GM23338 (cell line): ENCODE measurements around the gene ELN. TPM values are rescaled to one million over a fixed set of nuclear protein-coding genes. Genes with fewer than 3 reads are reported as not detected.

Experiments used
- ATAC-seq: fragments of 200-7000 bp; cut with Tn5 transposase; 3 replicates; pipeline ENCODE4 v1.9.1; 2020
- DNase-seq: peaks from one replicate; pipeline ENCODE4 v3.0.0-alpha.2; 2015; ENCODE audit warnings: low spot score
- H2AFZ ChIP-seq: fragments of 200-600 bp; sonication (generic); 2 replicates; pipeline ENCODE4 v1.8.0; 2016; ENCODE audit warnings: antibody characterized with exemption, mild to moderate bottlenecking, moderate library complexity
- H3F3A ChIP-seq: fragments of 200-600 bp; sonication (generic); replicated peaks from 2 replicates; pipeline ENCODE4 v1.8.0; 2017; ENCODE audit warnings: antibody characterized with exemption, mixed run types, low read depth
- H3K27ac ChIP-seq: fragments of 200-600 bp; sonication (generic); 2 replicates; pipeline ENCODE4 v1.6.1; 2016; ENCODE audit warnings: low read depth
- H3K27me3 ChIP-seq: fragments of 200-600 bp; sonication (generic); 2 replicates; pipeline ENCODE4 v1.8.0; 2016; ENCODE audit warnings: mild to moderate bottlenecking, mixed run types, moderate library complexity; ENCODE audit not compliant: insufficient read depth
- H3K36me3 ChIP-seq: fragments of 200-600 bp; sonication (generic); 2 replicates; pipeline ENCODE4 v1.8.0; 2016; ENCODE audit warnings: mild to moderate bottlenecking; ENCODE audit not compliant: insufficient read depth
- H3K4me1 ChIP-seq: fragments of 200-600 bp; sonication (generic); 2 replicates; pipeline ENCODE4 v1.8.0; 2016; ENCODE audit warnings: mild to moderate bottlenecking, moderate library complexity; ENCODE audit not compliant: insufficient read depth
- H3K4me2 ChIP-seq: fragments of 200-600 bp; sonication (generic); 2 replicates; pipeline ENCODE4 v1.7.1; 2017; ENCODE audit warnings: mixed run types
- H3K4me3 ChIP-seq: fragments of 200-600 bp; sonication (generic); 2 replicates; pipeline ENCODE4 v1.6.1; 2016; ENCODE audit warnings: mixed run types
- H3K79me2 ChIP-seq: fragments of 200-600 bp; sonication (generic); replicated peaks from 2 replicates; pipeline ENCODE4 v1.8.0; 2017; ENCODE audit warnings: mild to moderate bottlenecking; ENCODE audit not compliant: insufficient read depth
- H3K9me2 ChIP-seq: fragments of 200-600 bp; sonication (generic); 2 replicates; pipeline ENCODE4 v1.8.0; 2017; ENCODE audit not compliant: insufficient read depth
- H4K20me1 ChIP-seq: fragments of 200-600 bp; sonication (generic); replicated peaks from 2 replicates; pipeline ENCODE4 v1.8.0; 2017; ENCODE audit warnings: mild to moderate bottlenecking; ENCODE audit not compliant: insufficient read depth
- H3K27ac Mint-ChIP-seq: 2 replicates; pipeline ENCODE4 v1.8.0; 2020; ENCODE audit warnings: inconsistent platforms, mild to moderate bottlenecking, moderate library complexity, mixed read lengths
- H3K27me3 Mint-ChIP-seq: 3 replicates; pipeline ENCODE4 v1.8.0; 2022; ENCODE audit warnings: low read depth, mild to moderate bottlenecking, moderate library complexity, mixed read lengths, inconsistent platforms; ENCODE audit not compliant: insufficient read depth, poor library complexity
- H3K36me3 Mint-ChIP-seq: 3 replicates; pipeline ENCODE4 v1.8.0; 2021; ENCODE audit warnings: low read depth, mild to moderate bottlenecking, inconsistent platforms, moderate library complexity, mixed read lengths
- H3K4me1 Mint-ChIP-seq: 3 replicates; pipeline ENCODE4 v1.8.0; 2020; ENCODE audit warnings: mild to moderate bottlenecking, inconsistent platforms, mixed read lengths
- H3K4me3 Mint-ChIP-seq: 3 replicates; pipeline ENCODE4 v1.8.0; 2021; ENCODE audit warnings: moderate library complexity, mild to moderate bottlenecking, inconsistent platforms, mixed read lengths
- H3K9me3 Mint-ChIP-seq: 3 replicates; pipeline ENCODE4 v1.8.0; 2020; ENCODE audit warnings: moderate library complexity, mild to moderate bottlenecking, inconsistent platforms, mixed read lengths
- CREB1 ChIP-seq: fragments of 250-450 bp; sonication (Bioruptor Pico); IDR thresholded peaks from 2 replicates; pipeline ENCODE4 v1.5.0; 2020; ENCODE audit warnings: low read depth, mild to moderate bottlenecking, moderate library complexity
- EZH2 ChIP-seq: fragments of 200-600 bp; sonication (generic); IDR thresholded peaks from one replicate; pipeline ENCODE4 v1.8.0; 2017; ENCODE audit warnings: antibody characterized with exemption, mild to moderate bottlenecking, low read depth; ENCODE audit not compliant: unreplicated experiment
- EZH2phosphoT487 ChIP-seq: fragments of 200-600 bp; sonication (generic); IDR thresholded peaks from one replicate; pipeline ENCODE4 v1.8.1; 2018; ENCODE audit warnings: antibody characterized with exemption; ENCODE audit not compliant: unreplicated experiment
- JUNB ChIP-seq: IDR thresholded peaks from one replicate; pipeline ENCODE4 v1.6.1; 2016; ENCODE audit warnings: antibody characterized with exemption; ENCODE audit not compliant: unreplicated experiment
- NANOG ChIP-seq: IDR thresholded peaks from 2 replicates; pipeline ENCODE4 v1.6.1; 2016; ENCODE audit warnings: antibody characterized with exemption, borderline replicate concordance
- POLR2AphosphoS5 ChIP-seq: IDR thresholded peaks from 2 replicates; pipeline ENCODE4 v1.6.1; 2016; ENCODE audit warnings: antibody characterized with exemption, low read depth
- STAT1 ChIP-seq: IDR thresholded peaks from one replicate; pipeline ENCODE4 v1.6.1; 2016; ENCODE audit warnings: antibody characterized with exemption; ENCODE audit not compliant: unreplicated experiment
- ZNF114 ChIP-seq: fragments of 250-450 bp; sonication (Bioruptor Pico); IDR thresholded peaks from 2 replicates; pipeline ENCODE4 v1.5.0; 2020; ENCODE audit warnings: mild to moderate bottlenecking, moderate library complexity
- ZNF331 ChIP-seq: fragments of 250-450 bp; sonication (Bioruptor Pico); IDR thresholded peaks from 2 replicates; pipeline ENCODE4 v1.5.0; 2020; ENCODE audit warnings: low read depth, mild to moderate bottlenecking, moderate library complexity
- polyA plus RNA-seq: library from polyadenylated mRNA; unstranded; fragments of >200 nt; fragmentation: Nextera tagmentation; extraction: Ambion mirVana; gene quantifications from 2 replicates; pipeline ENCODE4 v1.2.1, GENCODE V29; 2016
- total RNA-seq: library from RNA; depleted of rRNA; stranded (reverse); fragments of >200 nt; shearing (Covaris generic); gene quantifications from 2 replicates; pipeline ENCODE4 v1.2.3, GENCODE V29; 2014
- TF ChIP-seq, protein P1 (sequence below), 2 experiments: fragments of 200-600 bp in 1 of 2; sonication (generic) in 1 of 2; conservative IDR thresholded peaks; 2 replicates each; pipeline versions ENCODE4 v1.5.1 to v1.6.1; 2016 to 2017; ENCODE audit warnings: antibody characterized with exemption in 2 of 2, low read depth in 2 of 2, mild to moderate bottlenecking in 2 of 2, moderate library complexity in 1 of 2
- TF ChIP-seq, protein P2 (sequence below): fragments of 250-450 bp; sonication (Bioruptor Pico); IDR thresholded peaks from 2 replicates; pipeline ENCODE4 v1.5.0; 2020; ENCODE audit warnings: mild to moderate bottlenecking, moderate library complexity
- TF ChIP-seq, protein P3 (sequence below): IDR thresholded peaks from one replicate; pipeline ENCODE4 v1.6.1; 2018; ENCODE audit warnings: antibody characterized with exemption; ENCODE audit not compliant: unreplicated experiment

Gene ELN
- total and polyA plus RNA-seq, 2 experiments from 2014 or later = 1.1 to 5.6 TPM

DNA sequence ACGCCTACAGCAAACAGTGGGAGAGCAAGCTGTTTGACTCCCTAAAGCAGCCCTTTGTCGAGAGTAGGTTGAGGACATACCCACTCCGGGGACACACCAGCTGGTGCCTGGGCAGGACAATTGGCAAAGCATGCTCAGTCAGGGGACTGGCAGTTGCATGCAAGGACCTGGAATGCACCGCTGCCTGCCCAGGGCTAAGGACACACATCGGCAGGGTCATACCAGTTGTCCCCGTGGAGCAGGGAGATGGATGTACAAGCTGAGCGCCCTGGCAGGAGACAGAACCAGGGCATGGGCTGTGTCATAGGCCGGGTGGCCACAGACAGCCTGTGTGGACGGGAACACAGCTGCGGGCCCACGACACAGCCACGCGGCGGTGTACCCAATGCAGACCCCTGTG lies 18.3 kb upstream of the ELN start:
- peaks cover 10% of the 10 kb centered on the region for H3K27me3 Mint-ChIP-seq
- DNase-seq = no peak
- ATAC-seq = no peak
- no peaks in the 10 kb centered on the region for H3K79me2 ChIP-seq
- H3K27ac ChIP-seq = no peak overlapping the region
- no peaks in the 10 kb centered on the region for H3K36me3 ChIP-seq
- H2AFZ ChIP-seq = no peak overlapping the region
- no peak overlapping the region for H3K27ac Mint-ChIP-seq
- H3K4me1 Mint-ChIP-seq = no peaks in the 10 kb centered on the region; the same call in 2 of the 3 replicates
- no peak overlapping the region for H3K4me2 ChIP-seq
- no peaks in the 10 kb centered on the region for H4K20me1 ChIP-seq
- no peaks in the 10 kb centered on the region for H3K9me3 Mint-ChIP-seq
- no peaks in the 10 kb centered on the region for H3F3A ChIP-seq
- H3K4me3 ChIP-seq = no peak overlapping the region
- no peaks in the 10 kb centered on the region for H3K9me2 ChIP-seq
- no peaks in the 10 kb centered on the region for H3K27me3 ChIP-seq
- TF ChIP-seq ZNF114 (CRISPR knock-in tag) (no peak), JUNB (no peak), EZH2 (no peak), EZH2phosphoT487 (no peak), CREB1 (CRISPR knock-in tag) (no peak), STAT1 (no peak), POLR2AphosphoS5 (no peak), NANOG (no peak), ZNF331 (CRISPR knock-in tag) (no peak)
- TF ChIP-seq, protein P1, sequence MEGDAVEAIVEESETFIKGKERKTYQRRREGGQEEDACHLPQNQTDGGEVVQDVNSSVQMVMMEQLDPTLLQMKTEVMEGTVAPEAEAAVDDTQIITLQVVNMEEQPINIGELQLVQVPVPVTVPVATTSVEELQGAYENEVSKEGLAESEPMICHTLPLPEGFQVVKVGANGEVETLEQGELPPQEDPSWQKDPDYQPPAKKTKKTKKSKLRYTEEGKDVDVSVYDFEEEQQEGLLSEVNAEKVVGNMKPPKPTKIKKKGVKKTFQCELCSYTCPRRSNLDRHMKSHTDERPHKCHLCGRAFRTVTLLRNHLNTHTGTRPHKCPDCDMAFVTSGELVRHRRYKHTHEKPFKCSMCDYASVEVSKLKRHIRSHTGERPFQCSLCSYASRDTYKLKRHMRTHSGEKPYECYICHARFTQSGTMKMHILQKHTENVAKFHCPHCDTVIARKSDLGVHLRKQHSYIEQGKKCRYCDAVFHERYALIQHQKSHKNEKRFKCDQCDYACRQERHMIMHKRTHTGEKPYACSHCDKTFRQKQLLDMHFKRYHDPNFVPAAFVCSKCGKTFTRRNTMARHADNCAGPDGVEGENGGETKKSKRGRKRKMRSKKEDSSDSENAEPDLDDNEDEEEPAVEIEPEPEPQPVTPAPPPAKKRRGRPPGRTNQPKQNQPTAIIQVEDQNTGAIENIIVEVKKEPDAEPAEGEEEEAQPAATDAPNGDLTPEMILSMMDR (conservative IDR thresholded peaks at IDR 0.05; ENCODE audit: low read depth in 2 of 2) = no peak
- TF ChIP-seq, protein P2, sequence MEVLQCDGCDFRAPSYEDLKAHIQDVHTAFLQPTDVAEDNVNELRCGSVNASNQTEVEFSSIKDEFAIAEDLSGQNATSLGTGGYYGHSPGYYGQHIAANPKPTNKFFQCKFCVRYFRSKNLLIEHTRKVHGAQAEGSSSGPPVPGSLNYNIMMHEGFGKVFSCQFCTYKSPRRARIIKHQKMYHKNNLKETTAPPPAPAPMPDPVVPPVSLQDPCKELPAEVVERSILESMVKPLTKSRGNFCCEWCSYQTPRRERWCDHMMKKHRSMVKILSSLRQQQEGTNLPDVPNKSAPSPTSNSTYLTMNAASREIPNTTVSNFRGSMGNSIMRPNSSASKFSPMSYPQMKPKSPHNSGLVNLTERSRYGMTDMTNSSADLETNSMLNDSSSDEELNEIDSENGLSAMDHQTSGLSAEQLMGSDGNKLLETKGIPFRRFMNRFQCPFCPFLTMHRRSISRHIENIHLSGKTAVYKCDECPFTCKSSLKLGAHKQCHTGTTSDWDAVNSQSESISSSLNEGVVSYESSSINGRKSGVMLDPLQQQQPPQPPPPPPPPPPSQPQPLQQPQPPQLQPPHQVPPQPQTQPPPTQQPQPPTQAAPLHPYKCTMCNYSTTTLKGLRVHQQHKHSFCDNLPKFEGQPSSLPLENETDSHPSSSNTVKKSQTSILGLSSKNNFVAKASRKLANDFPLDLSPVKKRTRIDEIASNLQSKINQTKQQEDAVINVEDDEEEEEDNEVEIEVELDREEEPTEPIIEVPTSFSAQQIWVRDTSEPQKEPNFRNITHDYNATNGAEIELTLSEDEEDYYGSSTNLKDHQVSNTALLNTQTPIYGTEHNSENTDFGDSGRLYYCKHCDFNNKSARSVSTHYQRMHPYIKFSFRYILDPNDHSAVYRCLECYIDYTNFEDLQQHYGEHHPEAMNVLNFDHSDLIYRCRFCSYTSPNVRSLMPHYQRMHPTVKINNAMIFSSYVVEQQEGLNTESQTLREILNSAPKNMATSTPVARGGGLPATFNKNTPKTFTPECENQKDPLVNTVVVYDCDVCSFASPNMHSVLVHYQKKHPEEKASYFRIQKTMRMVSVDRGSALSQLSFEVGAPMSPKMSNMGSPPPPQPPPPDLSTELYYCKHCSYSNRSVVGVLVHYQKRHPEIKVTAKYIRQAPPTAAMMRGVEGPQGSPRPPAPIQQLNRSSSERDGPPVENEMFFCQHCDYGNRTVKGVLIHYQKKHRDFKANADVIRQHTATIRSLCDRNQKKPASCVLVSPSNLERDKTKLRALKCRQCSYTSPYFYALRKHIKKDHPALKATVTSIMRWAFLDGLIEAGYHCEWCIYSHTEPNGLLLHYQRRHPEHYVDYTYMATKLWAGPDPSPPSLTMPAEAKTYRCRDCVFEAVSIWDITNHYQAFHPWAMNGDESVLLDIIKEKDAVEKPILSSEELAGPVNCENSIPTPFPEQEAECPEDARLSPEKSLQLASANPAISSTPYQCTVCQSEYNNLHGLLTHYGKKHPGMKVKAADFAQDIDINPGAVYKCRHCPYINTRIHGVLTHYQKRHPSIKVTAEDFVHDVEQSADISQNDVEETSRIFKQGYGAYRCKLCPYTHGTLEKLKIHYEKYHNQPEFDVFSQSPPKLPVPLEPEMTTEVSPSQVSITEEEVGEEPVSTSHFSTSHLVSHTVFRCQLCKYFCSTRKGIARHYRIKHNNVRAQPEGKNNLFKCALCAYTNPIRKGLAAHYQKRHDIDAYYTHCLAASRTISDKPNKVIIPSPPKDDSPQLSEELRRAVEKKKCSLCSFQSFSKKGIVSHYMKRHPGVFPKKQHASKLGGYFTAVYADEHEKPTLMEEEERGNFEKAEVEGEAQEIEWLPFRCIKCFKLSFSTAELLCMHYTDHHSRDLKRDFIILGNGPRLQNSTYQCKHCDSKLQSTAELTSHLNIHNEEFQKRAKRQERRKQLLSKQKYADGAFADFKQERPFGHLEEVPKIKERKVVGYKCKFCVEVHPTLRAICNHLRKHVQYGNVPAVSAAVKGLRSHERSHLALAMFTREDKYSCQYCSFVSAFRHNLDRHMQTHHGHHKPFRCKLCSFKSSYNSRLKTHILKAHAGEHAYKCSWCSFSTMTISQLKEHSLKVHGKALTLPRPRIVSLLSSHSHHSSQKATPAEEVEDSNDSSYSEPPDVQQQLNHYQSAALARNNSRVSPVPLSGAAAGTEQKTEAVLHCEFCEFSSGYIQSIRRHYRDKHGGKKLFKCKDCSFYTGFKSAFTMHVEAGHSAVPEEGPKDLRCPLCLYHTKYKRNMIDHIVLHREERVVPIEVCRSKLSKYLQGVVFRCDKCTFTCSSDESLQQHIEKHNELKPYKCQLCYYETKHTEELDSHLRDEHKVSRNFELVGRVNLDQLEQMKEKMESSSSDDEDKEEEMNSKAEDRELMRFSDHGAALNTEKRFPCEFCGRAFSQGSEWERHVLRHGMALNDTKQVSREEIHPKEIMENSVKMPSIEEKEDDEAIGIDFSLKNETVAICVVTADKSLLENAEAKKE (CRISPR knock-in tag) = no peak
- TF ChIP-seq, protein P3, sequence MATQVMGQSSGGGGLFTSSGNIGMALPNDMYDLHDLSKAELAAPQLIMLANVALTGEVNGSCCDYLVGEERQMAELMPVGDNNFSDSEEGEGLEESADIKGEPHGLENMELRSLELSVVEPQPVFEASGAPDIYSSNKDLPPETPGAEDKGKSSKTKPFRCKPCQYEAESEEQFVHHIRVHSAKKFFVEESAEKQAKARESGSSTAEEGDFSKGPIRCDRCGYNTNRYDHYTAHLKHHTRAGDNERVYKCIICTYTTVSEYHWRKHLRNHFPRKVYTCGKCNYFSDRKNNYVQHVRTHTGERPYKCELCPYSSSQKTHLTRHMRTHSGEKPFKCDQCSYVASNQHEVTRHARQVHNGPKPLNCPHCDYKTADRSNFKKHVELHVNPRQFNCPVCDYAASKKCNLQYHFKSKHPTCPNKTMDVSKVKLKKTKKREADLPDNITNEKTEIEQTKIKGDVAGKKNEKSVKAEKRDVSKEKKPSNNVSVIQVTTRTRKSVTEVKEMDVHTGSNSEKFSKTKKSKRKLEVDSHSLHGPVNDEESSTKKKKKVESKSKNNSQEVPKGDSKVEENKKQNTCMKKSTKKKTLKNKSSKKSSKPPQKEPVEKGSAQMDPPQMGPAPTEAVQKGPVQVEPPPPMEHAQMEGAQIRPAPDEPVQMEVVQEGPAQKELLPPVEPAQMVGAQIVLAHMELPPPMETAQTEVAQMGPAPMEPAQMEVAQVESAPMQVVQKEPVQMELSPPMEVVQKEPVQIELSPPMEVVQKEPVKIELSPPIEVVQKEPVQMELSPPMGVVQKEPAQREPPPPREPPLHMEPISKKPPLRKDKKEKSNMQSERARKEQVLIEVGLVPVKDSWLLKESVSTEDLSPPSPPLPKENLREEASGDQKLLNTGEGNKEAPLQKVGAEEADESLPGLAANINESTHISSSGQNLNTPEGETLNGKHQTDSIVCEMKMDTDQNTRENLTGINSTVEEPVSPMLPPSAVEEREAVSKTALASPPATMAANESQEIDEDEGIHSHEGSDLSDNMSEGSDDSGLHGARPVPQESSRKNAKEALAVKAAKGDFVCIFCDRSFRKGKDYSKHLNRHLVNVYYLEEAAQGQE = no peak
- no peak overlapping the region for H3K4me3 Mint-ChIP-seq
- H3K36me3 Mint-ChIP-seq = no peaks in the 10 kb centered on the region
- H3K4me1 ChIP-seq = no peaks in the 10 kb centered on the region
